HG03460 (cell line): ENCODE data around the gene SNCG.
"Not testable (repeated sequence)": the region's sequence is repeated elsewhere in the genome, so short reads cannot be mapped to it uniquely, and the experiment has no call there.

Experiments
- ATAC-seq: cut with Tn5 transposase; IDR thresholded peaks from one replicate; pipeline ENCODE4 v1.9.1; 2021; ENCODE audit not compliant: unreplicated experiment

The SNCG gene

DNA sequence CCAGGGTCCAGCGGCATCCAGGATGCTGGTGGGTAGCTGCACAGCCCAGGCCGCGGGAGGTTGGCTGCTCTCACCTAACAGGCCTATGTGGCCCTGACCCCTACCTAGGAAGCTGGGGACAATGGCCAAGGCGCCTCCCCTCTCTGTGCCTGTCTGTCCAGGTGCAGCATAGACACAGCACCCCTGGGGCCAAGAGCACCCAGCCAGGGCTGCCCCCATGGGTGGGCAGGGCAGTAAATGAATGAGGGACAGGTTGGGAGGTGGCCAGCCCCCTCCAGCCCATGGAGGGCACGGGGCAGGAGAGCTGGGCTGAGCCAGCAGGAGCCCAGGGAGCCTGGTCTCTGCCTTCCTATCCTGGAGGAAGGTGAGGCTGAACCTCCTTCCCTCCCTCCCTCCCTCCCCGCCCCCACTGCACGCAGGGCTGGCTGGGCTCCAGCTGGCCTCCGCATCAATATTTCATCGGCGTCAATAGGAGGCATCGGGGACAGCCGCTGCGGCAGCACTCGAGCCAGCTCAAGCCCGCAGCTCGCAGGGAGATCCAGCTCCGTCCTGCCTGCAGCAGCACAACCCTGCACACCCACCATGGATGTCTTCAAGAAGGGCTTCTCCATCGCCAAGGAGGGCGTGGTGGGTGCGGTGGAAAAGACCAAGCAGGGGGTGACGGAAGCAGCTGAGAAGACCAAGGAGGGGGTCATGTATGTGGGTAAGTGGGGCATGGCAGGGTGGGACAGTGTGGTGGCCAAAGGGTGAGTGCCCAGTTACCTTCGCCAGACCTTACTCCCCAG lies at the start of gene SNCG:
SNCG (plus strand) TSS at position 484 of the 785 bp plus-strand sequence; CDS start at position 583, 99 bp downstream.
- ATAC-seq, result no peak

- no peak for ATAC-seq
Observed at GRCh38 chr10:86914734-86915133, 43.7 kb upstream of the SNCG start.

GRCh38 chr10:86918022-86918471 lies 40.4 kb upstream of the SNCG start:
- ATAC-seq, result no peak

GRCh38 chr10:86922553-86922961 lies 35.8 kb upstream of the SNCG start:
- no peak for ATAC-seq

- ATAC-seq, result no peak
Observed at GRCh38 chr10:86929468-86930380, 28.7 kb upstream of the SNCG start.

DNA sequence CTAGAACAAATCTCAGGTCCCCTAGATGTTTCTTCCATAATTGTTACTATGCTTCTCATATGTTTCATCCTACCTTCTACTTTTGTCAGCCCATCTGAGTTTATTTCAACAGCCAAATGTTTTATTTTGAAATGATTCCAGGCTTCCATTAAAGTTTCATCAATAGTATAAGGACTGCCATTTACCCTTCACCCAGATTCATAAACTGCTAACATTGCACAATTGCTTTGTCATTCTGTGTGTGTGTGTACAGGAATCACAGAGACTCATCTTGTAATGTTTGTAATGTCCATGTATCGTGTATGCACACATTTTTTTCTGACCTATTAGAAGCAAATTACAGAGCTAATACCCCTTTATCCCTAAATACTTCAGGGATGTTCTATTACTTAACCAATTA lies 26.5 kb upstream of the SNCG start:
- no peak for ATAC-seq

DNA sequence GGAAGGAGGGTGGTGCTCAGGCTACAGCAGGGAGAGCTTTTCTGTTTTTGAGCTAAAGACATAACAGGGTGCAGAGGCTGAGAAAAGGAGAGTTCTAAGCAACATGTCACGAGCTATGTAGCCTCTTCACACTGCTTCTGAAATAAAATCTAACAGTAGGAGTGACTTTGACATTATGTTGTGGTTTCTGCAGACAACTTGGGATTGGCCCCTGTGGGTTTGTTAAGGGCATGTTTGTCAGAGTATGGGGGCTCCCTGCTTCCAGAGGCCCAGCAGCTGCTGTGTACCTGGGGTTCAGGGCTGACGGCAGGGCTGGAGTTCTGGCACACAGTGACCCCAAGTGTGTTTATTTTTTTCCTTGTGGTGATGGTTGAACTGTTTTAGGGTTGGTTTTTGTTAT lies 25.7 kb upstream of the SNCG start:
- ATAC-seq, result no peak

DNA sequence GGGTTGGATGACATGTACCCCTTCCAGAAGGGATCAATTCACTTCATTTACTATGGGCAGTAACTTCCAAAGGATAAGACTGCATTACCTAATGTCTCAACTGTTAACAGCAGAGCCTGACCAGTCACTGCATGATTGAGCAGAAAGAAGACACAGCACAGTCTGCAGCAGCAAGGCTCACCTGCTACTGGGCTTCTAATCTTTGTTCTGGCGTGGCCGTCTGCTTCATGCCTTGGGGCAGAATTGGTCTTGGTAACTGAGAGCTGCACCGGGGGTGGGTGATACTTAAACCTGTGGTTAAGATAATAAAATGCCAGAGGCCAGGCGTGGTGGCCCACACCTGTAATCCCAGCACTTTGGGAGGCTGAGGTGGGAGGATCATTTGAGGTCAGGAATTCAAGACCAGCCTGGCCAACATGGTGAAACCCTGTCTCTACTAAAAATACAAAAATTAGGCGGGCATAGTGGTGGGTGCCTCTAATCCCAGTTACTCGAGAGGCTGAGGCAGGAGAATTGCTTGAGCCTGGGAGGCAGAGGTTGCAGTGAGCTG lies 24.2 kb upstream of the SNCG start:
- ATAC-seq, result not testable (repeated sequence)

- no peak for ATAC-seq
Observed at GRCh38 chr10:86936661-86937501, 21.5 kb upstream of the SNCG start.

DNA sequence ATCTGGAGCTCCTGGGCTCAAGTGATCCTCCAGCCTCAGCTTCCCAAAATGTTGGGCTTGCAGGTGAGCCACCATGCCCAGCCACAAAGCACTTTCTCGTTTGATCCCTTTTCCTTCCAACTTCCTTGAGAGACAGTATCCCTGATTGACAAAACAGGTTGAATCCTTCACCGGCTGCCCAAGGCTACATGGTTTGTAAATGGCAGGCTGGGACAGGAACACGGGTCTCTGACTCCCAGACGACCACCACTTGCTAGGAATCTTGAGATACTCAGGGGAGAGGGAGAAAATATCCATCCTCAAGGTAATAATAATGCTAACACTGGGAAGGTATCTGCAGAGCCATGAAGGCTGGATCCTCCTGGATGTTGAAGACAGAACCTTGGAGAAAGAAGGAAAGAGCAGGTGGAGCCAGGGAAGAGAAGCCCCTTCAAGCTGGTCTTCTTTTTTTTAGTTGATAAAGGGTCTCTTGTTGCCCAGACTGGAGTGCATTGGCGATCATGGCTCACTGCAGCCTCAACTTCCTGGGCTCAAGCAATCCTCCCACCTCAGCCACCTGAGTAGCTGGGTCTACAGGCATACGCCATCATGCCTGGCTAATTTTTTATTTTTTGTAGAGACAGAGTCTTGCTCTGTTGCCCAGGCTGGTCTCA lies 20.8 kb upstream of the SNCG start:
- ATAC-seq, result no peak

DNA sequence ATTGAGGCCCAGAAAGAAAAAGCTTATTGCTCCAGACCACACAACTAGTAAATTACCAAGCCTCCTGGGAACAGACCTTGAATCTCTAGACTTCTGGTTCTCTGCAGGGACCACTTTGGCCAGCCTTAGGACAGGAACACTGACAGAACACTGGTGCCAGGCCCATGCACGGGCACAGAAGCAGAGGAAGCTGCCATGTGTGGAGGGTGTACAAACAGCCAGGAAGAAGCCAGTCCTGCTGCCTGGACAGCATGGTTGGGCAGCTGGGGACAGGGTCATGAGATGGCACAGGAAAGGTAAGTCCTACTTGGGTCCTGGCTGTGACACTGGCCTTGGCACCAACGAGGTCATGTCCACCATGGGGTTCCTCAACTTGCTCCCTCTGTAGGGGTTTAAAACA lies 20.1 kb upstream of the SNCG start:
- ATAC-seq, result no peak

DNA sequence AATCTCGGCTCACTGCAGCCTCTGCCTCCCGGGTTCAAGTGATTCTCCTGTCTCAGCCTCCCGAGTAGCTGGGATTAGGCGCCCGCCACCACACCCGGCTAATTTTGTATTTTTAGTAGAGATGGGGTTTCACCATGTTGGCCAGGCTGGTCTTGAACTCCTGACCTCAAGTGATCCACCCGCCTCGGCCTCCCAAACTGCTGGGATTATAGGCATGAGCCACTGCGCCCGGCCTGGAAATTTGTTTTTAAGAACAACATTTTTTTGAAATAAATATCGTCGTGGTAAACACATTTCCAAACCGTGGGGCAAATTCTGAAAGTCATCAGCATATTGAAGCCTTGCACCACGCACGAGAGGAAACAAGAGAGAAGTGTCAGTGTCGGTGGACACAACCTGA lies 18.3 kb upstream of the SNCG start:
- ATAC-seq, result not testable (repeated sequence)

DNA sequence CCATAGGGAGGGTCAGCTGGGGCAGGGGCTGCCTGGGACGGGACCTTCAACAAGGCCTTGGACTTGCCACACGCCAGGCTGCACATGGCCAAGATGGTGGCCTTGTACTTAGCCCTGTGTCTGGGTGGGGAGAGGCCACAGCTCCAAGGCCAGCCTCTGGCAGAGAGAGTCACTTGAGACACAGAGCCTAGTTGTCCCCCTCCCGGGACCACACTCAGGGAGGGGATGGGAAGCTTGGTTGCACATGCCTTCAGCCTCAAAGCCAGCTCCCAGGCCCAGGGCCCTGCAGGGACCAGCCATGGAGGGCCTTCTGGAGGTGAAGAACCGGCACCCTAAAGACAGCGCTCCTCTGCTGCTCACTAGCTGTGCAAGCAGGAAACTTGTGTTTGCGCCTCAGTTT lies 17.7 kb upstream of the SNCG start:
- ATAC-seq, result no peak

- ATAC-seq, result no peak
Observed at GRCh38 chr10:86941426-86941825, 17.0 kb upstream of the SNCG start.

GRCh38 chr10:86941991-86942421 lies 16.4 kb upstream of the SNCG start:
- ATAC-seq, result no peak

DNA sequence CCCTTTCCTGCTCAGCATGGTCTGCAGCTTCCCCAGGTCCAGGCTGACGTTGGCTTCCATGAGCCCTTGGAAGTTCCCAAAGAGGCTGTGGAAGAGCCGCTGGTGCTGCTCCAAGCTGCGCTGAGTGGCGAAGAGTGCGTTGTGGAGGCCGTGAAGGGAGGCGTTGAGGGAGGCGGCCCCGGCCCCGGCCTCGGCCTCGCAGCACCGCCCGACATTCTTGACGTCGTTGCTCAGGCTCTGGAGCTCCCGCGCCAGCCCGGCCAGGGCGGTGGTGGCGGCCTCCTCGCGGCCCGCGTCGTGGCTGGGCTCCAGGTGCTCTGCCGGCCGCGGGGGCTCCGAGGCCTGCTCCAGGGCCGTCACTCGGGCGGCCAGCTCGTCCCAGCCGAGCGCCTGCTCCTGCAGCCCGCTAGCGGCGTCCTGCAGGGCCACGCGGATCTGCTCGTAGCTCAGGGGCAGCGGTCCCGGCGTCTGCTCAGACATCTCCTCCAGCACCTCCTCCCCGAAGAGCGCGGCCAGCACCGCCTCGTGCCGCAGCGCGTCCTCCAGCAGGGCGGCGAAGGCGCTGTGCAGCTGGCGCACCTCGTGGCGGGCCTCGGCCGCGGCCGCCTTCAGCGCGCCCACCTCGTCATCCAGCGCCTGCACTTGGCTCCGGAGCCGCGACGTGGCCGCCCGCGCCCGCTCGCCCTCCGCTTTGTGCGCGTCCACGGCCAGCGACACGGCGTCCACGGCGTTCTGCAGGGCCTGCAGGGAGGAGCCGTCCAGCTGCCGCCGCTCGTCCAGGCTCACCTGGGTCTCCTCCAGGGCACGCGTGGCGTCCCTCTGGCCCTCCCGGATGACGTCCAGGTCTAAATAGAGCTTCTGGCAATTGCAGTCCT lies 15.7 kb upstream of the SNCG start:
- ATAC-seq, result no peak

DNA sequence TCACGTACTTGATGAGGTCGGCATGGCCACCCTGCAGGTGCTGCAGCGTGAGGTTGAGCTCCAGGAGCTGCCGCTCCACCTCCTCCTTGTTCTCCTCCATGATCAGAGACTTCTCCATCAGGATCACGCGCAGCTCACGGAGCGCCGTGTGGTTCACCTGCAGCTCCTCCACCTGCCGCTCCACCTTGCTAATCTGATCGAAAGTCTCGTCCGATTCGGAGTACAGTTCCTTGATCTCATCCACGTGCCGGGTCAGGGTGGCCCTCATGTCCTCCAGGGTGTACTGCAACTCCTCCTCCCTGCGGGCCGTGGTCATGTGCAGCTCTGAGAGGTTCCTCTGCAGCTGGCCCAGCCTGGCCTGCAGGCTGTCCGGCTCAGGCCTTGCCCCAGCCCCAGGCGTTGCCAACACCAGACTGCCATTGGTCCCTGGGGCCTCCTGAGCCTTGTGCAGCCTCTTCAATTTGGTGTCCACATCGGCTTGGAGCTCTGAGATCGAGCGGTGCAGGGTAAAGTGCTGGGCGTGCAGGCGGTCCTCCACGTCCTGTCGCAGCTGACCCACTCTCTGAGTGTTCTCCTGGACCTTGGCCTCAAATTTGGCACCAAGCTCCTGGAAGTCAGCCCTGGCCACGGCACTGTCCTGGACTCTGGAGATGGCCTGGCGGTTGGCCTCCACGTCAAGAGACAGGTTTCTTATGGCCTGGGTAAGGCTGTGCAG lies 14.9 kb upstream of the SNCG start:
- no peak for ATAC-seq

- no peak for ATAC-seq
Observed at GRCh38 chr10:86944031-86944419, 14.4 kb upstream of the SNCG start.

DNA sequence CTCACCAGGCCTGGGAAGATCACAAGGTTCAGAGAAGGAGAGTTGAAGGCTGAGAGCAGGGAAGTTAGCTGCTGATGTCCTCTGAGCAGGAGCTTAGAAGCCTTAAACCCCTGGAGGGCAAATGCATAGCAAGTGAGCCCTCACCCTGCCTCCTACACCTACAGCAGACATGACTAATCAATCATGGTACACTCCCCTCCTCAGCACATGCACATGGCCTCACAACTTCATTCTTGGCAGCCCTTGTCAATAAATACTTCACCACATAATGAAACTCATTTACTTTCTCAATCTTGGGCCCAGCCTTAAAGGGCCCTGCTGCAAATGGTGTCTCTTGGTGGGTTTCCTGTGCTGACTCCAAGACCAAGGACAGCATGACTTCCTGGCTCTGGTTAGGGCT lies 13.9 kb upstream of the SNCG start:
- ATAC-seq, result no peak
